HEK293 (cell line): Measurements from ENCODE around the gene SGCB.

Experiments
- GLI2 ChIP-seq: fragments of 450-650 bp; formaldehyde crosslinking; IDR thresholded peaks from 2 replicates; pipeline ENCODE4; 2017; ENCODE audit warnings: missing biosample characterization, missing genetic modification characterization, low read depth, borderline replicate concordance
- YY1 ChIP-seq: fragments of 450-650 bp; formaldehyde crosslinking; IDR thresholded peaks from 2 replicates; pipeline ENCODE4 v1.5.1; 2018; ENCODE audit warnings: missing biosample characterization, missing genetic modification characterization
- ZFP3 ChIP-seq: fragments of 450-650 bp; formaldehyde crosslinking; IDR thresholded peaks from 2 replicates; pipeline ENCODE4 v1.5.1; 2016; ENCODE audit warnings: low read depth, missing biosample characterization, missing genetic modification characterization
- ZNF121 ChIP-seq: fragments of 450-650 bp; formaldehyde crosslinking; IDR thresholded peaks from 2 replicates; pipeline ENCODE4 v1.5.1; 2016; ENCODE audit warnings: missing biosample characterization, missing genetic modification characterization
- ZNF169 ChIP-seq: fragments of 450-650 bp; formaldehyde crosslinking; IDR thresholded peaks from 2 replicates; pipeline ENCODE4 v1.5.1; 2016; ENCODE audit warnings: missing biosample characterization, missing genetic modification characterization
- ZNF239 ChIP-seq: fragments of 450-650 bp; formaldehyde crosslinking; IDR thresholded peaks from 2 replicates; pipeline ENCODE4 v1.5.1; 2016; ENCODE audit warnings: missing biosample characterization, missing genetic modification characterization
- TF ChIP-seq, protein P1 (sequence below): fragments of 450-650 bp; formaldehyde crosslinking; IDR thresholded peaks from 2 replicates; pipeline ENCODE4 v1.5.1; 2017; ENCODE audit warnings: missing biosample characterization, missing genetic modification characterization
- TF ChIP-seq, protein P2 (sequence below): fragments of 450-650 bp; formaldehyde crosslinking; IDR thresholded peaks from 2 replicates; pipeline ENCODE4 v1.5.1; 2016; ENCODE audit warnings: missing biosample characterization, missing genetic modification characterization, borderline replicate concordance
- TF ChIP-seq, protein P3 (sequence below): fragments of 450-650 bp; formaldehyde crosslinking; optimal IDR thresholded peaks from 2 replicates; pipeline ENCODE3; 2016; ENCODE audit warnings: missing biosample characterization, mild to moderate bottlenecking, missing genetic modification characterization
- TF ChIP-seq, protein P4 (sequence below): fragments of 450-650 bp; formaldehyde crosslinking; IDR thresholded peaks from 2 replicates; pipeline ENCODE4 v1.5.1; 2017; ENCODE audit warnings: missing biosample characterization, mild to moderate bottlenecking, missing genetic modification characterization, moderate library complexity
- TF ChIP-seq, protein P5 (sequence below): fragments of 450-650 bp; formaldehyde crosslinking; IDR thresholded peaks from 2 replicates; pipeline ENCODE4 v1.5.1; 2016; ENCODE audit warnings: missing biosample characterization, missing genetic modification characterization
- TF ChIP-seq, protein P6 (sequence below): fragments of 450-650 bp; formaldehyde crosslinking; IDR thresholded peaks from 2 replicates; pipeline ENCODE4 v1.5.1; 2016; ENCODE audit warnings: missing biosample characterization, missing genetic modification characterization
- TF ChIP-seq, protein P7 (sequence below): fragments of 450-650 bp; formaldehyde crosslinking; IDR thresholded peaks from 2 replicates; pipeline ENCODE4 v1.5.1; 2016; ENCODE audit warnings: missing biosample characterization, missing genetic modification characterization
- TF ChIP-seq, protein P8 (sequence below): fragments of 450-650 bp; formaldehyde crosslinking; IDR thresholded peaks from 2 replicates; pipeline ENCODE4 v1.5.1; 2016; ENCODE audit warnings: missing biosample characterization, missing genetic modification characterization

DNA sequence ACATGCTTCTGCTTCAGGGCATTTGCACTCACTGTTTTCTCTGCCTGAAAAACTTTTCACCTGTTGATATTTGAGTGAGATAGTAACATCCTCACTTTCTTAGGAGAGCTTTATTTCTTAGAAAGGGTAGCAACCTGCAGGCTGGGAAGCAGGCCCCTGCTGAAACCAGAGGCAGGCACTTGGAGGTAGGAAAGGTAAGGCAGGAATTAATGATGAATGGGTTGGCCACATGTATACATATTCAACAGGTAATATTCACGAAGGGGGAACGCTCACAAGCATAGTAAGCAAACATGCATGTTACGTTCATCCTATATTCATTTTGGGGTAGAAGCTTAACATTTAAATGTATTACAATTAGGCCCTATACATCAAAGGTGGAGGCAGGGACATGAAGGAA is 16.2 kb upstream of the SGCB start:
- TF ChIP-seq GLI2, result no peak
- TF ChIP-seq, protein P1, sequence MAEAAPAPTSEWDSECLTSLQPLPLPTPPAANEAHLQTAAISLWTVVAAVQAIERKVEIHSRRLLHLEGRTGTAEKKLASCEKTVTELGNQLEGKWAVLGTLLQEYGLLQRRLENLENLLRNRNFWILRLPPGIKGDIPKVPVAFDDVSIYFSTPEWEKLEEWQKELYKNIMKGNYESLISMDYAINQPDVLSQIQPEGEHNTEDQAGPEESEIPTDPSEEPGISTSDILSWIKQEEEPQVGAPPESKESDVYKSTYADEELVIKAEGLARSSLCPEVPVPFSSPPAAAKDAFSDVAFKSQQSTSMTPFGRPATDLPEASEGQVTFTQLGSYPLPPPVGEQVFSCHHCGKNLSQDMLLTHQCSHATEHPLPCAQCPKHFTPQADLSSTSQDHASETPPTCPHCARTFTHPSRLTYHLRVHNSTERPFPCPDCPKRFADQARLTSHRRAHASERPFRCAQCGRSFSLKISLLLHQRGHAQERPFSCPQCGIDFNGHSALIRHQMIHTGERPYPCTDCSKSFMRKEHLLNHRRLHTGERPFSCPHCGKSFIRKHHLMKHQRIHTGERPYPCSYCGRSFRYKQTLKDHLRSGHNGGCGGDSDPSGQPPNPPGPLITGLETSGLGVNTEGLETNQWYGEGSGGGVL (tag by site-specific recombination), result no peak
- TF ChIP-seq, protein P2, sequence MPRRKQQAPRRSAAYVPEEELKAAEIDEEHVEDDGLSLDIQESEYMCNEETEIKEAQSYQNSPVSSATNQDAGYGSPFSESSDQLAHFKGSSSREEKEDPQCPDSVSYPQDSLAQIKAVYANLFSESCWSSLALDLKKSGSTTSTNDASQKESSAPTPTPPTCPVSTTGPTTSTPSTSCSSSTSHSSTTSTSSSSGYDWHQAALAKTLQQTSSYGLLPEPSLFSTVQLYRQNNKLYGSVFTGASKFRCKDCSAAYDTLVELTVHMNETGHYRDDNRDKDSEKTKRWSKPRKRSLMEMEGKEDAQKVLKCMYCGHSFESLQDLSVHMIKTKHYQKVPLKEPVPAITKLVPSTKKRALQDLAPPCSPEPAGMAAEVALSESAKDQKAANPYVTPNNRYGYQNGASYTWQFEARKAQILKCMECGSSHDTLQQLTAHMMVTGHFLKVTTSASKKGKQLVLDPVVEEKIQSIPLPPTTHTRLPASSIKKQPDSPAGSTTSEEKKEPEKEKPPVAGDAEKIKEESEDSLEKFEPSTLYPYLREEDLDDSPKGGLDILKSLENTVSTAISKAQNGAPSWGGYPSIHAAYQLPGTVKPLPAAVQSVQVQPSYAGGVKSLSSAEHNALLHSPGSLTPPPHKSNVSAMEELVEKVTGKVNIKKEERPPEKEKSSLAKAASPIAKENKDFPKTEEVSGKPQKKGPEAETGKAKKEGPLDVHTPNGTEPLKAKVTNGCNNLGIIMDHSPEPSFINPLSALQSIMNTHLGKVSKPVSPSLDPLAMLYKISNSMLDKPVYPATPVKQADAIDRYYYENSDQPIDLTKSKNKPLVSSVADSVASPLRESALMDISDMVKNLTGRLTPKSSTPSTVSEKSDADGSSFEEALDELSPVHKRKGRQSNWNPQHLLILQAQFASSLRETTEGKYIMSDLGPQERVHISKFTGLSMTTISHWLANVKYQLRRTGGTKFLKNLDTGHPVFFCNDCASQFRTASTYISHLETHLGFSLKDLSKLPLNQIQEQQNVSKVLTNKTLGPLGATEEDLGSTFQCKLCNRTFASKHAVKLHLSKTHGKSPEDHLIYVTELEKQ (tag by site-specific recombination), result no peak
- TF ChIP-seq, protein P3, sequence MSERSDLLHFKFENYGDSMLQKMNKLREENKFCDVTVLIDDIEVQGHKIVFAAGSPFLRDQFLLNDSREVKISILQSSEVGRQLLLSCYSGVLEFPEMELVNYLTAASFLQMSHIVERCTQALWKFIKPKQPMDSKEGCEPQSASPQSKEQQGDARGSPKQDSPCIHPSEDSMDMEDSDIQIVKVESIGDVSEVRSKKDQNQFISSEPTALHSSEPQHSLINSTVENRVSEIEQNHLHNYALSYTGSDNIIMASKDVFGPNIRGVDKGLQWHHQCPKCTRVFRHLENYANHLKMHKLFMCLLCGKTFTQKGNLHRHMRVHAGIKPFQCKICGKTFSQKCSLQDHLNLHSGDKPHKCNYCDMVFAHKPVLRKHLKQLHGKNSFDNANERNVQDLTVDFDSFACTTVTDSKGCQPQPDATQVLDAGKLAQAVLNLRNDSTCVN (tag by site-specific recombination), result no peak
- no peak for TF ChIP-seq ZFP3 (tag by site-specific recombination)
- TF ChIP-seq, protein P4, sequence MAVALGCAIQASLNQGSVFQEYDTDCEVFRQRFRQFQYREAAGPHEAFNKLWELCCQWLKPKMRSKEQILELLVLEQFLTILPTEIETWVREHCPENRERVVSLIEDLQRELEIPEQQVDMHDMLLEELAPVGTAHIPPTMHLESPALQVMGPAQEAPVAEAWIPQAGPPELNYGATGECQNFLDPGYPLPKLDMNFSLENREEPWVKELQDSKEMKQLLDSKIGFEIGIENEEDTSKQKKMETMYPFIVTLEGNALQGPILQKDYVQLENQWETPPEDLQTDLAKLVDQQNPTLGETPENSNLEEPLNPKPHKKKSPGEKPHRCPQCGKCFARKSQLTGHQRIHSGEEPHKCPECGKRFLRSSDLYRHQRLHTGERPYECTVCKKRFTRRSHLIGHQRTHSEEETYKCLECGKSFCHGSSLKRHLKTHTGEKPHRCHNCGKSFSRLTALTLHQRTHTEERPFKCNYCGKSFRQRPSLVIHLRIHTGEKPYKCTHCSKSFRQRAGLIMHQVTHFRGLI (tag by site-specific recombination), result no peak
- TF ChIP-seq, protein P5, sequence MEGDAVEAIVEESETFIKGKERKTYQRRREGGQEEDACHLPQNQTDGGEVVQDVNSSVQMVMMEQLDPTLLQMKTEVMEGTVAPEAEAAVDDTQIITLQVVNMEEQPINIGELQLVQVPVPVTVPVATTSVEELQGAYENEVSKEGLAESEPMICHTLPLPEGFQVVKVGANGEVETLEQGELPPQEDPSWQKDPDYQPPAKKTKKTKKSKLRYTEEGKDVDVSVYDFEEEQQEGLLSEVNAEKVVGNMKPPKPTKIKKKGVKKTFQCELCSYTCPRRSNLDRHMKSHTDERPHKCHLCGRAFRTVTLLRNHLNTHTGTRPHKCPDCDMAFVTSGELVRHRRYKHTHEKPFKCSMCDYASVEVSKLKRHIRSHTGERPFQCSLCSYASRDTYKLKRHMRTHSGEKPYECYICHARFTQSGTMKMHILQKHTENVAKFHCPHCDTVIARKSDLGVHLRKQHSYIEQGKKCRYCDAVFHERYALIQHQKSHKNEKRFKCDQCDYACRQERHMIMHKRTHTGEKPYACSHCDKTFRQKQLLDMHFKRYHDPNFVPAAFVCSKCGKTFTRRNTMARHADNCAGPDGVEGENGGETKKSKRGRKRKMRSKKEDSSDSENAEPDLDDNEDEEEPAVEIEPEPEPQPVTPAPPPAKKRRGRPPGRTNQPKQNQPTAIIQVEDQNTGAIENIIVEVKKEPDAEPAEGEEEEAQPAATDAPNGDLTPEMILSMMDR (tag by site-specific recombination), result no peak
- TF ChIP-seq YY1, result no peak
- TF ChIP-seq ZNF169 (tag by site-specific recombination), result no peak
- no peak for TF ChIP-seq ZNF121 (tag by site-specific recombination)
- no peak for TF ChIP-seq ZNF239 (tag by site-specific recombination)
- TF ChIP-seq, protein P6, sequence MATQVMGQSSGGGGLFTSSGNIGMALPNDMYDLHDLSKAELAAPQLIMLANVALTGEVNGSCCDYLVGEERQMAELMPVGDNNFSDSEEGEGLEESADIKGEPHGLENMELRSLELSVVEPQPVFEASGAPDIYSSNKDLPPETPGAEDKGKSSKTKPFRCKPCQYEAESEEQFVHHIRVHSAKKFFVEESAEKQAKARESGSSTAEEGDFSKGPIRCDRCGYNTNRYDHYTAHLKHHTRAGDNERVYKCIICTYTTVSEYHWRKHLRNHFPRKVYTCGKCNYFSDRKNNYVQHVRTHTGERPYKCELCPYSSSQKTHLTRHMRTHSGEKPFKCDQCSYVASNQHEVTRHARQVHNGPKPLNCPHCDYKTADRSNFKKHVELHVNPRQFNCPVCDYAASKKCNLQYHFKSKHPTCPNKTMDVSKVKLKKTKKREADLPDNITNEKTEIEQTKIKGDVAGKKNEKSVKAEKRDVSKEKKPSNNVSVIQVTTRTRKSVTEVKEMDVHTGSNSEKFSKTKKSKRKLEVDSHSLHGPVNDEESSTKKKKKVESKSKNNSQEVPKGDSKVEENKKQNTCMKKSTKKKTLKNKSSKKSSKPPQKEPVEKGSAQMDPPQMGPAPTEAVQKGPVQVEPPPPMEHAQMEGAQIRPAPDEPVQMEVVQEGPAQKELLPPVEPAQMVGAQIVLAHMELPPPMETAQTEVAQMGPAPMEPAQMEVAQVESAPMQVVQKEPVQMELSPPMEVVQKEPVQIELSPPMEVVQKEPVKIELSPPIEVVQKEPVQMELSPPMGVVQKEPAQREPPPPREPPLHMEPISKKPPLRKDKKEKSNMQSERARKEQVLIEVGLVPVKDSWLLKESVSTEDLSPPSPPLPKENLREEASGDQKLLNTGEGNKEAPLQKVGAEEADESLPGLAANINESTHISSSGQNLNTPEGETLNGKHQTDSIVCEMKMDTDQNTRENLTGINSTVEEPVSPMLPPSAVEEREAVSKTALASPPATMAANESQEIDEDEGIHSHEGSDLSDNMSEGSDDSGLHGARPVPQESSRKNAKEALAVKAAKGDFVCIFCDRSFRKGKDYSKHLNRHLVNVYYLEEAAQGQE (tag by site-specific recombination), result no peak
- TF ChIP-seq, protein P7, sequence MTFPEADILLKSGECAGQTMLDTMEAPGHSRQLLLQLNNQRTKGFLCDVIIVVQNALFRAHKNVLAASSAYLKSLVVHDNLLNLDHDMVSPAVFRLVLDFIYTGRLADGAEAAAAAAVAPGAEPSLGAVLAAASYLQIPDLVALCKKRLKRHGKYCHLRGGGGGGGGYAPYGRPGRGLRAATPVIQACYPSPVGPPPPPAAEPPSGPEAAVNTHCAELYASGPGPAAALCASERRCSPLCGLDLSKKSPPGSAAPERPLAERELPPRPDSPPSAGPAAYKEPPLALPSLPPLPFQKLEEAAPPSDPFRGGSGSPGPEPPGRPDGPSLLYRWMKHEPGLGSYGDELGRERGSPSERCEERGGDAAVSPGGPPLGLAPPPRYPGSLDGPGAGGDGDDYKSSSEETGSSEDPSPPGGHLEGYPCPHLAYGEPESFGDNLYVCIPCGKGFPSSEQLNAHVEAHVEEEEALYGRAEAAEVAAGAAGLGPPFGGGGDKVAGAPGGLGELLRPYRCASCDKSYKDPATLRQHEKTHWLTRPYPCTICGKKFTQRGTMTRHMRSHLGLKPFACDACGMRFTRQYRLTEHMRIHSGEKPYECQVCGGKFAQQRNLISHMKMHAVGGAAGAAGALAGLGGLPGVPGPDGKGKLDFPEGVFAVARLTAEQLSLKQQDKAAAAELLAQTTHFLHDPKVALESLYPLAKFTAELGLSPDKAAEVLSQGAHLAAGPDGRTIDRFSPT (tag by site-specific recombination), result no peak
- TF ChIP-seq, protein P8, sequence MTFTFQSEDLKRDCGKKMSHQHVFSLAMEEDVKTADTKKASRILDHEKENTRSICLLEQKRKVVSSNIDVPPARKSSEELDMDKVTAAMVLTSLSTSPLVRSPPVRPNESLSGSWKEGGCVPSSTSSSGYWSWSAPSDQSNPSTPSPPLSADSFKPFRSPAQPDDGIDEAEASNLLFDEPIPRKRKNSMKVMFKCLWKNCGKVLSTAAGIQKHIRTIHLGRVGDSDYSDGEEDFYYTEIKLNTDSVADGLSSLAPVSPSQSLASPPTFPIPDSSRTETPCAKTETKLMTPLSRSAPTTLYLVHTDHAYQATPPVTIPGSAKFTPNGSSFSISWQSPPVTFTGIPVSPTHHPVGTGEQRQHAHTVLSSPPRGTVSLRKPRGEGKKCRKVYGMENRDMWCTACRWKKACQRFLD, result no peak
